CD14-positive monocyte (primary cell): Measurements from ENCODE around the gene IL3. TPM values are rescaled to one million over a fixed set of nuclear protein-coding genes. Genes with fewer than 3 reads are reported as not detected.

ENCODE experiments used
- DNase-seq, 3 donors: peaks; one replicate each; pipeline ENCODE4 v3.0.0-alpha.2; 2011 to 2022
- H2AFZ ChIP-seq: 2 replicates; pipeline ENCODE4 v1.6.0; 2012; ENCODE audit warnings: mild to moderate bottlenecking, low read depth, low read length, inconsistent platforms; ENCODE audit not compliant: insufficient read depth, poor library complexity, severe bottlenecking
- H3K27ac ChIP-seq, 2 donors: 1 replicate in 1 of 2; 2 replicates in 1 of 2; pipeline ENCODE4 v1.5.1; 2012 to 2013; ENCODE audit warnings: low read length in 2 of 2, control low read depth in 1 of 2, inconsistent platforms in 1 of 2, low read depth in 1 of 2, mild to moderate bottlenecking in 1 of 2
- H3K27me3 ChIP-seq, 2 donors: one replicate each; pipeline versions ENCODE4 v1.6.0 to v1.6.1; 2011 to 2013; ENCODE audit warnings: low read length in 2 of 2; ENCODE audit not compliant: control insufficient read depth in 2 of 2, insufficient read depth in 2 of 2
- H3K36me3 ChIP-seq, 2 donors: replicated peaks in 1 of 2; 1 replicate in 1 of 2; 2 replicates in 1 of 2; pipeline versions ENCODE4 v1.5.1 to v1.6.1; 2012 to 2013; ENCODE audit warnings: low read length in 2 of 2, control low read depth in 1 of 2, inconsistent platforms in 1 of 2, mild to moderate bottlenecking in 1 of 2; ENCODE audit not compliant: insufficient read depth in 2 of 2, control insufficient read depth in 1 of 2
- H3K4me1 ChIP-seq, 2 donors: 1 replicate in 1 of 2; 2 replicates in 1 of 2; pipeline versions ENCODE4 v1.5.1 to v1.6.1; 2012 to 2013; ENCODE audit warnings: low read length in 2 of 2, control low read depth in 1 of 2, inconsistent platforms in 1 of 2, mild to moderate bottlenecking in 1 of 2, moderate library complexity in 1 of 2; ENCODE audit not compliant: insufficient read depth in 2 of 2, control insufficient read depth in 1 of 2
- H3K4me2 ChIP-seq: replicated peaks from 2 replicates; pipeline ENCODE3; 2012; ENCODE audit warnings: low read length, moderate library complexity, mild to moderate bottlenecking; ENCODE audit not compliant: poor library complexity, severe bottlenecking; ENCODE audit errors: extremely low read depth
- H3K4me3 ChIP-seq, 3 experiments: fragments of 200-600 bp in 1 of 3; sonication (generic) in 1 of 3; replicated peaks in 1 of 3; 1 replicate in 2 of 3; 2 replicates in 1 of 3; pipeline ENCODE4 v1.5.1; 2011 to 2013; ENCODE audit warnings: low read length in 3 of 3, mild to moderate bottlenecking in 3 of 3, control low read depth in 2 of 3, low read depth in 2 of 3, inconsistent platforms in 1 of 3, moderate library complexity in 1 of 3
- H3K79me2 ChIP-seq: 2 replicates; pipeline ENCODE4 v1.6.0; 2012; ENCODE audit warnings: mild to moderate bottlenecking, control low read depth, inconsistent platforms, low read length, moderate library complexity; ENCODE audit not compliant: insufficient read depth
- H3K9ac ChIP-seq: 2 replicates; pipeline ENCODE4 v1.6.0; 2017; ENCODE audit warnings: low read length, mild to moderate bottlenecking; ENCODE audit not compliant: insufficient read depth, poor library complexity, severe bottlenecking
- H3K9me3 ChIP-seq, 2 donors: replicated peaks in 1 of 2; 1 replicate in 1 of 2; 2 replicates in 1 of 2; pipeline versions ENCODE4 v1.5.1 to v1.6.1; 2012 to 2013; ENCODE audit warnings: low read length in 2 of 2, control low read depth in 1 of 2; ENCODE audit not compliant: control insufficient read depth in 1 of 2, insufficient read depth in 1 of 2
- H4K20me1 ChIP-seq: 2 replicates; pipeline ENCODE4 v1.6.0; 2012; ENCODE audit warnings: mild to moderate bottlenecking, low read length, control low read depth, moderate library complexity; ENCODE audit not compliant: insufficient read depth
- H3K27ac Mint-ChIP-seq, 7 donors: one replicate each; pipeline ENCODE4 v1.8.0; 2020; ENCODE audit warnings: mild to moderate bottlenecking in 7 of 7, mixed read lengths in 7 of 7, moderate library complexity in 6 of 7, inconsistent platforms in 2 of 7
- H3K27me3 Mint-ChIP-seq, 3 donors: one replicate each; pipeline ENCODE4 v1.8.0; 2021 to 2022; ENCODE audit warnings: low read depth in 3 of 3, mild to moderate bottlenecking in 3 of 3, mixed read lengths in 3 of 3, moderate library complexity in 3 of 3, inconsistent platforms in 1 of 3
- H3K36me3 Mint-ChIP-seq, 2 donors: one replicate each; pipeline ENCODE4 v1.8.0; 2020; ENCODE audit warnings: mixed read lengths in 2 of 2, inconsistent platforms in 1 of 2, mild to moderate bottlenecking in 1 of 2
- H3K4me1 Mint-ChIP-seq: one replicate; pipeline ENCODE4 v1.8.0; 2020; ENCODE audit warnings: mild to moderate bottlenecking, mixed read lengths
- H3K4me3 Mint-ChIP-seq, 2 donors: one replicate each; pipeline ENCODE4 v1.8.0; 2020; ENCODE audit warnings: mild to moderate bottlenecking in 2 of 2, mixed read lengths in 2 of 2, moderate library complexity in 1 of 2
- H3K9me3 Mint-ChIP-seq, 7 donors: one replicate each; pipeline ENCODE4 v1.8.0; 2020 to 2022; ENCODE audit warnings: mixed read lengths in 7 of 7, mild to moderate bottlenecking in 6 of 7, moderate library complexity in 6 of 7, inconsistent platforms in 2 of 7
- WGBS: methylation state at CpG from one replicate; pipeline ENCODE4 v1.1.5; 2013; ENCODE audit warnings: missing lambda C conversion rate; ENCODE audit not compliant: insufficient coverage; 5-methylcytosine and 5-hydroxymethylcytosine counted together
- intact Hi-C, 2 donors: fragments of 100-400 bp; cut with micrococcal nuclease; formaldehyde crosslinking; loops; one replicate each; pipeline versions ENCODE4 v1.15.0 to v1.15.1; 2023
- polyA plus RNA-seq, 3 donors: library from polyadenylated mRNA; depleted of rRNA in 1 of 3; unstranded in 2 of 3; stranded (reverse) in 1 of 3; fragments of 300-500 nt in 2 of 3; fragments of >200 nt in 1 of 3; fragmentation: Illumina TruSeq in 2 of 3; gene quantifications; 1 replicate in 2 of 3; 2 replicates in 1 of 3; pipeline ENCODE4 v1.2.3, GENCODE V29; 2012 to 2021
- TF ChIP-seq, protein P1 (sequence below): fragments of 200-600 bp; IDR thresholded peaks from one replicate; pipeline ENCODE4 v1.8.0; 2022; ENCODE audit warnings: antibody characterized with exemption, mild to moderate bottlenecking

The IL3 gene
- polyA plus RNA-seq, 3 donors, result not detected

DNA sequence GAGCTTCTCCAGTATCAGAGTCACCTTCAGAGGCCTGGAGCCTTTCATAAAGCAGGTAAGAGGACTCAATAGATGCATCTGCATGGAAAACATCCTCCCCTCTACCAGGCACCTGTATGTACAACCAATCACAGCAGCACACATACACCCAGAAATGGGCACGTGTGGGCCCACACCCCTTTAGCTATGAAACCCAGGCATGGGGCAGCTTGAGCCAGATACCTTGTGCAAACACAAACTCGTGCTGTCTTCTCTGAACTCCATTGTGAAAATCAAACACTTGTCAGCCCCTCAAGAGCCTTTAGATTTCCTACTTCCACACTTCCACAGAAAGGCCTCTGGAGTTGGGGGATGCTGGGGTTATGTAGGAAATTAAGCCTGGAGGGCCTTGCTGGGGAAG, 12.1 kb downstream of the IL3 start:
- H3K27me3 Mint-ChIP-seq, result peaks cover 42 to 63% (median 42%) of the 10 kb centered on the region in 3 donors

DNA sequence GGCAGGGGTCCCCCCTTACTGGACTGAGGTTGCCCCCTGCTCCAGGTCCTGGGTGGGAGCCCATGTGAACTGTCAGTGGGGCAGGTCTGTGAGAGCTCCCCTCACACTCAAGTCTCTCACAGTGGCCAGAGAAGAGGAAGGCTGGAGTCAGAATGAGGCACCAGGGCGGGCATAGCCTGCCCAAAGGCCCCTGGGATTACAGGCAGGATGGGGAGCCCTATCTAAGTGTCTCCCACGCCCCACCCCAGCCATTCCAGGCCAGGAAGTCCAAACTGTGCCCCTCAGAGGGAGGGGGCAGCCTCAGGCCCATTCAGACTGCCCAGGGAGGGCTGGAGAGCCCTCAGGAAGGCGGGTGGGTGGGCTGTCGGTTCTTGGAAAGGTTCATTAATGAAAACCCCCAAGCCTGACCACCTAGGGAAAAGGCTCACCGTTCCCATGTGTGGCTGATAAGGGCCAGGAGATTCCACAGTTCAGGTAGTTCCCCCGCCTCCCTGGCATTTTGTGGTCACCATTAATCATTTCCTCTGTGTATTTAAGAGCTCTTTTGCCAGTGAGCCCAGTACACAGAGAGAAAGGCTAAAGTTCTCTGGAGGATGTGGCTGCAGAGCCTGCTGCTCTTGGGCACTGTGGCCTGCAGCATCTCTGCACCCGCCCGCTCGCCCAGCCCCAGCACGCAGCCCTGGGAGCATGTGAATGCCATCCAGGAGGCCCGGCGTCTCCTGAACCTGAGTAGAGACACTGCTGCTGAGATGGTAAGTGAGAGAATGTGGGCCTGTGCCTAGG, 13.0 kb downstream of the IL3 start, which contains the start of gene CSF2:
TSS of gene CSF2 (plus strand) at position 559 of the 783 bp plus-strand sequence. CDS start at position 594, 35 bp downstream.
- TF ChIP-seq, protein P1, sequence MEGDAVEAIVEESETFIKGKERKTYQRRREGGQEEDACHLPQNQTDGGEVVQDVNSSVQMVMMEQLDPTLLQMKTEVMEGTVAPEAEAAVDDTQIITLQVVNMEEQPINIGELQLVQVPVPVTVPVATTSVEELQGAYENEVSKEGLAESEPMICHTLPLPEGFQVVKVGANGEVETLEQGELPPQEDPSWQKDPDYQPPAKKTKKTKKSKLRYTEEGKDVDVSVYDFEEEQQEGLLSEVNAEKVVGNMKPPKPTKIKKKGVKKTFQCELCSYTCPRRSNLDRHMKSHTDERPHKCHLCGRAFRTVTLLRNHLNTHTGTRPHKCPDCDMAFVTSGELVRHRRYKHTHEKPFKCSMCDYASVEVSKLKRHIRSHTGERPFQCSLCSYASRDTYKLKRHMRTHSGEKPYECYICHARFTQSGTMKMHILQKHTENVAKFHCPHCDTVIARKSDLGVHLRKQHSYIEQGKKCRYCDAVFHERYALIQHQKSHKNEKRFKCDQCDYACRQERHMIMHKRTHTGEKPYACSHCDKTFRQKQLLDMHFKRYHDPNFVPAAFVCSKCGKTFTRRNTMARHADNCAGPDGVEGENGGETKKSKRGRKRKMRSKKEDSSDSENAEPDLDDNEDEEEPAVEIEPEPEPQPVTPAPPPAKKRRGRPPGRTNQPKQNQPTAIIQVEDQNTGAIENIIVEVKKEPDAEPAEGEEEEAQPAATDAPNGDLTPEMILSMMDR, result no peak
- Histone ChIP-seq H3K9ac (no peak within 1 kb of the TSS), H3K4me2 (no peak within 1 kb of the TSS), H3K79me2 (no peaks in the 10 kb centered on the region), H4K20me1 (no peaks in the 10 kb centered on the region), H3K27ac (no peak within 1 kb of the TSS), H3K4me1 (peaks cover 11 to 22% of the 10 kb centered on the region in 2 donors), H3K9me3 (no peaks in the 10 kb centered on the region), H2AFZ (no peak within 1 kb of the TSS), H3K36me3 (no peaks in the 10 kb centered on the region), H3K27me3 (peaks cover 14 to 38% of the 10 kb centered on the region in 2 donors), H3K4me3 (no peak within 1 kb of the TSS)
- Mint-ChIP-seq H3K4me3 (no peak within 1 kb of the TSS), H3K27ac (no peak within 1 kb of the TSS), H3K27me3 (peaks cover 38 to 60% (median 41%) of the 10 kb centered on the region in 3 donors), H3K36me3 (peaks cover 0 to 4% of the 10 kb centered on the region in 2 donors), H3K9me3 (peaks cover 0 to 5% (median 0%) of the 10 kb centered on the region in 7 donors), H3K4me1 (peaks cover 29% of the 10 kb centered on the region)
- peak in 1 of 3 donors; percentile 27 for DNase-seq
- intact Hi-C loops, result no loop called here
- 81% methylated on average over 7 of the region's 12 CpGs for WGBS

More for the DNA sequence above, 12.1 kb downstream of the IL3 start:
- H3K36me3 Mint-ChIP-seq, result peaks cover 0 to 4% of the 10 kb centered on the region in 2 donors
- Histone ChIP-seq H3K27me3 (peaks cover 14 to 47% of the 10 kb centered on the region in 2 donors), H3K9me3 (no peaks in the 10 kb centered on the region), H3K4me2 (no peak overlapping the region), H3K4me3 (no peak overlapping the region), H3K4me1 (peaks cover 11 to 22% of the 10 kb centered on the region in 2 donors), H3K36me3 (no peaks in the 10 kb centered on the region), H4K20me1 (no peaks in the 10 kb centered on the region), H3K9ac (no peak overlapping the region), H3K79me2 (no peaks in the 10 kb centered on the region), H2AFZ (no peak overlapping the region), H3K27ac (no peak overlapping the region)
- TF ChIP-seq, protein P1, result no peak
- DNase-seq, result no peak
- no peak overlapping the region for H3K27ac Mint-ChIP-seq
- peaks cover 29% of the 10 kb centered on the region for H3K4me1 Mint-ChIP-seq
- intact Hi-C loops, result no loop called here
- no peak overlapping the region for H3K4me3 Mint-ChIP-seq
- 100% methylated on average over 1 of the region's 2 CpGs for WGBS
- H3K9me3 Mint-ChIP-seq, result peaks cover 0 to 5% (median 0%) of the 10 kb centered on the region in 7 donors
